Measurements from ENCODE around the gene CCP110.

CCP110 gene

DNA sequence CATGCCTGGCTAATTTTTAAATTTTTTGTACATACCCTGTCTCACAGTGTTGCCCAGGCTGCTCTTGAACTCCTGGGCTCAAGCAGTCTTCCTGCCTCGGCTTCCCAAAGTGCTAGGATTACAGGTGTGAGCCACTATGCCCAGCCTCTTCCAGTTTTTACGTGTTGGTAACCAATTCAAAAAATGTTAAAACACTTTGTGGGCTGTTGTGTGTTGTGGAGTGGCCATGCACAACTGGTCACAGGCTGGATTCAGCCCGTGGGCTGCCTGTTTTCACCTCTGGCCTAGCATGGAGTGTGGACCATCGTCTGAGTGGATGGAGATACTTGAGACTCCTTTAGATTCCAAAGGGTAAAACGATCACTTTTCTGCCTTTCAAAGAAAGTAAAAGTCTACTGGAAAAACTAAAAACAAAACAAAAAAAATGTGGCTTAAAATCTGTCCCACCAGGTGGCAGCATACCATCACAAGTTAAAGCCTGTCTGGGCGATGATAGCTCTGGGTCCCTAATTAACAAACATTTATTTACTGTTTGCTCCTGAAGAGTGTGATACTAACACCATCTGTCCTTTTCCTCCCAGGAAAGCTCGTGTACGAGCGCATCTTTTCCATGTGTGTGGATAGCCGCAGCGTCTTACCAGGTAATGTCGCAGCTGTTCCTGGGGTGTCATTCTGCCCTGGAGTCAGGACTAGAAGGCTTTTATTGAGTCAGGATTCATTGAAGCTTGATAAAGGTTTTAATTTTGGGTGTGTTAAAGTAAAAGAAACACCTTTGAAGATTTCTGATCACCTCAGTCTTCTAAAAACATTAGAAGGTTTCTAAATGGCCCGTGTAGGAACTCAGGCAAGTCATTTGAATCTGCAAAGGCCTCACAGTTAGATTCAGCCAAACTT is 77.6 kb downstream of the CCP110 start:
- no peak for DNase-seq
